OCI-LY7 (cell line): Measurements from ENCODE around the gene COG7.

ENCODE experiments used
- EZH2phosphoT487 ChIP-seq: fragments of 200-600 bp; sonication (generic); IDR thresholded peaks from 2 replicates; pipeline ENCODE4 v1.6.1; 2018; ENCODE audit warnings: low read depth, borderline replicate concordance, mild to moderate bottlenecking, mixed run types, antibody characterized with exemption, low read length, moderate library complexity, mixed read lengths
- TF ChIP-seq, protein P1 (sequence below): fragments of 200-600 bp; sonication (generic); conservative IDR thresholded peaks from 2 replicates; pipeline ENCODE4 v1.5.1; 2014; ENCODE audit warnings: mild to moderate bottlenecking, antibody characterized with exemption, low read length, moderate library complexity, mixed read lengths

DNA sequence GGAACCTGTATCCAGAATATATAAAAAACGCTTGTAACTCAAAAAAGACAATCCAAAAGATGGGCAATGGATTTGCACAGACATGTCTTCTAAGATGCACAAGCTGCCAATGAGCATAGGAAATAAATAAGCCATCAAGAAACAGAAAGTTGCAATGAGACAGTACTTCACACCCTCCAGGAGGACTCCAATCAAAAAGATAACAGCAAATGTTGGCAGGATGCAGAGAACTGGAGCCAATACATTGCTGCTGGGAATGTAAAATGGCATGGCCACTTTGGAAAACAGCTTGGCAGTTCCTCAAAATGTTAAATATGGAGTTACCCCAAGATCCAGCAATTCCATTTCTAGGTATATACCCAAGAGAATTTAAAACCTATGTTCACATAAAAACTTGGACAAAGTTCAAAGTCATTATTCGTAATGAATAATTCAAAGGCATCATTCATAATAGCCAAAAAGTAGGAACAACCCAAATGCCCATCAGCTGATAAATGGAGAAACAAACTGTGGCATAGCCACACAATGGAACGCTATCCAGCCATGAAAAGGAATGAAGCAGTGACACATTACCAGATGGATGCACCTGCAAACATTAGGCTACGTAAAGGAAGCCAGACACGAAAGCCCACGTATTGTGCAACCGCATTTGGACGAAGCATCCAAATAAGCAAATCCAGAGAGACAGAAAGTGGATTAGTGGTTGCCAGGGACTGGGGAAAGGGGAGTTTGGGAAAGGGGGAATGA, 31.7 kb upstream of the COG7 start:
- TF ChIP-seq, protein P1, sequence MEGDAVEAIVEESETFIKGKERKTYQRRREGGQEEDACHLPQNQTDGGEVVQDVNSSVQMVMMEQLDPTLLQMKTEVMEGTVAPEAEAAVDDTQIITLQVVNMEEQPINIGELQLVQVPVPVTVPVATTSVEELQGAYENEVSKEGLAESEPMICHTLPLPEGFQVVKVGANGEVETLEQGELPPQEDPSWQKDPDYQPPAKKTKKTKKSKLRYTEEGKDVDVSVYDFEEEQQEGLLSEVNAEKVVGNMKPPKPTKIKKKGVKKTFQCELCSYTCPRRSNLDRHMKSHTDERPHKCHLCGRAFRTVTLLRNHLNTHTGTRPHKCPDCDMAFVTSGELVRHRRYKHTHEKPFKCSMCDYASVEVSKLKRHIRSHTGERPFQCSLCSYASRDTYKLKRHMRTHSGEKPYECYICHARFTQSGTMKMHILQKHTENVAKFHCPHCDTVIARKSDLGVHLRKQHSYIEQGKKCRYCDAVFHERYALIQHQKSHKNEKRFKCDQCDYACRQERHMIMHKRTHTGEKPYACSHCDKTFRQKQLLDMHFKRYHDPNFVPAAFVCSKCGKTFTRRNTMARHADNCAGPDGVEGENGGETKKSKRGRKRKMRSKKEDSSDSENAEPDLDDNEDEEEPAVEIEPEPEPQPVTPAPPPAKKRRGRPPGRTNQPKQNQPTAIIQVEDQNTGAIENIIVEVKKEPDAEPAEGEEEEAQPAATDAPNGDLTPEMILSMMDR: no peak
- TF ChIP-seq EZH2phosphoT487: no peak
